ENCODE results near the gene GPR39. TPM values are rescaled to one million over a fixed set of nuclear protein-coding genes. Genes with fewer than 3 reads are reported as not detected.

The GPR39 gene
- total RNA-seq, 1 donor from 2014 or later = 1.6 TPM

DNA sequence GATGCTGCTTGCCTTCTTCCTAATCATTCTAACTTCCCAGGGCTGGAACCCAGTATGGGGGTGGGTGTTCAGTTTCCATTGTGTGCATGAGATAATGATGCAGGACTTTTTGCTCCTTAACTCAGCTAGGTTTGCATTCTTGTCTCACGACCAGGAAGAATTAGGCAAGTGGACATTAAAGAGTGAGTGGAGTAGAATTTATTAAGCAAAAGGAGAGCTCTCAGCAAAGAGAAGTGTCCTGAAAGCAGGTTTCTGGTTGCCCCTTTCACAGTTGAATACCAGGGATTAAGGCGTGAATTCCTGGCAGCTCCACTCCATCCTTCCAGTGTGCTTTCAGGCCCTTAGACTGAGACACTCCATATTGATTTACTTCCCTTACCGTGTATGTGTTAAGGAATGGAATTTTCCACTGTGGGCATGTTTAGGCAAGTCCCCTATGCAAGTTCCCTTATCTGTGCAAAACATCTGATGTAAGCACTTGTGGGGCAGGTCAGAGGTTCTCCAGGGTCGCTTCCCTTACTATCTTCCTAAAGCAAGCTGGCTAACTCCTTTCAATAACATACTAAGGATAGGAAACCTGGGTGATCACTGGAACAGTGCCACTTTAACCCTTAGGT, 126.5 kb downstream of the GPR39 start:
- H3K27ac ChIP-seq (ENCODE audit: low read depth, low read length) = no peak overlapping the region
- H3K36me3 ChIP-seq (ENCODE audit: control insufficient read depth in 3 of 3, insufficient read depth in 3 of 3, low read length in 3 of 3) = no peaks in the 10 kb centered on the region
- H3K4me1 ChIP-seq (ENCODE audit: control insufficient read depth in 3 of 3, insufficient read depth in 3 of 3, low read length in 3 of 3) = no peaks in the 10 kb centered on the region
- peaks cover 3 to 17% (median 9%) of the 10 kb centered on the region in 3 donors for H3K9me3 ChIP-seq (ENCODE audit: control insufficient read depth in 3 of 3, low read length in 3 of 3)
- H3K4me3 ChIP-seq (ENCODE audit: low read length in 3 of 3) = no peak overlapping the region
- no peak overlapping the region for H3K9ac ChIP-seq (ENCODE audit: low read depth in 1 of 3, low read length in 3 of 3)
- H3K27me3 ChIP-seq (ENCODE audit: control insufficient read depth in 3 of 3, insufficient read depth in 3 of 3, low read length in 3 of 3) = peaks cover 0 to 2% (median 0%) of the 10 kb centered on the region in 3 donors

GRCh38 chr2:132544006-132544630, 127.5 kb downstream of the GPR39 start:
- H3K27ac ChIP-seq (ENCODE audit: low read depth, low read length) = no peak overlapping the region
- peaks cover 3 to 17% (median 9%) of the 10 kb centered on the region in 3 donors for H3K9me3 ChIP-seq (ENCODE audit: control insufficient read depth in 3 of 3, low read length in 3 of 3)
- no peaks in the 10 kb centered on the region for H3K36me3 ChIP-seq (ENCODE audit: control insufficient read depth in 3 of 3, insufficient read depth in 3 of 3, low read length in 3 of 3)
- no peaks in the 10 kb centered on the region for H3K4me1 ChIP-seq (ENCODE audit: control insufficient read depth in 3 of 3, insufficient read depth in 3 of 3, low read length in 3 of 3)
- no peak overlapping the region for H3K9ac ChIP-seq (ENCODE audit: low read depth in 1 of 3, low read length in 3 of 3)
- no peaks in the 10 kb centered on the region for H3K27me3 ChIP-seq (ENCODE audit: control insufficient read depth in 3 of 3, insufficient read depth in 3 of 3, low read length in 3 of 3)
- no peak overlapping the region for H3K4me3 ChIP-seq (ENCODE audit: low read length in 3 of 3)

GRCh38 chr2:132547090-132547687, 130.6 kb downstream of the GPR39 start:
- Histone ChIP-seq H3K4me3 (ENCODE audit: low read length in 3 of 3) (no peak overlapping the region), H3K9me3 (ENCODE audit: control insufficient read depth in 3 of 3, low read length in 3 of 3) (peaks cover 3 to 17% (median 9%) of the 10 kb centered on the region in 3 donors), H3K27me3 (ENCODE audit: control insufficient read depth in 3 of 3, insufficient read depth in 3 of 3, low read length in 3 of 3) (peaks cover 0 to 4% (median 0%) of the 10 kb centered on the region in 3 donors), H3K27ac (ENCODE audit: low read depth, low read length) (no peak overlapping the region), H3K36me3 (ENCODE audit: control insufficient read depth in 3 of 3, insufficient read depth in 3 of 3, low read length in 3 of 3) (no peaks in the 10 kb centered on the region), H3K4me1 (ENCODE audit: control insufficient read depth in 3 of 3, insufficient read depth in 3 of 3, low read length in 3 of 3) (no peaks in the 10 kb centered on the region), H3K9ac (ENCODE audit: low read depth in 1 of 3, low read length in 3 of 3) (no peak overlapping the region)

DNA sequence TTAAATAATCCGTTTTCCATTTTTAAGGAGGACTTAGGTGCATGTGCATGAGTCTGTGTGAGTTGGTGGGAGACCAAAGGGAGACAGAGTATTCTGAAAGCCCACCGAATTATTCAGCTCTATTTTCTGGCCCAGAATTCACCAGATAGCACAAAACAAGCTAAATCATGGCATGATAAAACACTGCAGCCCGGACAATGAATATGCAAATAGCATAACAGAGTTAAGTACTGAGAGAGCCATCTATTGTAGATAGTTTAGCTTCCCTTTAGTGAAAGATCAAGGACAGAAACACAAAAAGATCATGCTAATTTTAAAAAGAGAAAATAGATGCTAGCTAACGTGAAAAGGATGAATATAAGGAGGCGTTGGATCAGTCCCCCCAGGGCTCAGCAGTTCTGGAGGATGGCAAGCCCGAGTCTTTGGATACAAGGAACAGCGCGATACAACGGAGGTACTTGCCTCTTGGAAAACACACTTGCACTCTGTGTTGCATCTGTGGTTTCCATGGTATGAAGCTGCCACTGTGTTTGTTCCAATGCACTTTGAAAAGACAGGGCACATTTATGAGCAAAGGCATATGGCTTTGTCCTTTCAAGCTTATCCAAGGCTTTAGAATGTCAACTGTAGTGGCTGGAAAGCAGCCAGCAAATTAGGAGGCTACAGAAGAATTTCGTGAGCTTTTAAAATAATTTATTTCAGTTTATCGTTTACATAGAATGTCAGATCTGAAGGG, 133.5 kb downstream of the GPR39 start:
- peaks cover 0 to 4% (median 0%) of the 10 kb centered on the region in 3 donors for H3K27me3 ChIP-seq (ENCODE audit: control insufficient read depth in 3 of 3, insufficient read depth in 3 of 3, low read length in 3 of 3)
- no peaks in the 10 kb centered on the region for H3K36me3 ChIP-seq (ENCODE audit: control insufficient read depth in 3 of 3, insufficient read depth in 3 of 3, low read length in 3 of 3)
- H3K9ac ChIP-seq (ENCODE audit: low read depth in 1 of 3, low read length in 3 of 3) = no peak overlapping the region
- H3K27ac ChIP-seq (ENCODE audit: low read depth, low read length) = no peak overlapping the region
- H3K4me3 ChIP-seq (ENCODE audit: low read length in 3 of 3) = no peak overlapping the region
- H3K9me3 ChIP-seq (ENCODE audit: control insufficient read depth in 3 of 3, low read length in 3 of 3) = peaks cover 0 to 2% (median 0%) of the 10 kb centered on the region in 3 donors
- H3K4me1 ChIP-seq (ENCODE audit: control insufficient read depth in 3 of 3, insufficient read depth in 3 of 3, low read length in 3 of 3) = no peaks in the 10 kb centered on the region

GRCh38 chr2:132550946-132551345, 134.3 kb downstream of the GPR39 start:
- H3K4me3 ChIP-seq (ENCODE audit: low read length in 3 of 3) = no peak overlapping the region
- H3K4me1 ChIP-seq (ENCODE audit: control insufficient read depth in 3 of 3, insufficient read depth in 3 of 3, low read length in 3 of 3) = no peaks in the 10 kb centered on the region
- no peak overlapping the region for H3K9ac ChIP-seq (ENCODE audit: low read depth in 1 of 3, low read length in 3 of 3)
- peaks cover 0 to 4% (median 0%) of the 10 kb centered on the region in 3 donors for H3K27me3 ChIP-seq (ENCODE audit: control insufficient read depth in 3 of 3, insufficient read depth in 3 of 3, low read length in 3 of 3)
- H3K36me3 ChIP-seq (ENCODE audit: control insufficient read depth in 3 of 3, insufficient read depth in 3 of 3, low read length in 3 of 3) = no peaks in the 10 kb centered on the region
- H3K9me3 ChIP-seq (ENCODE audit: control insufficient read depth in 3 of 3, low read length in 3 of 3) = peaks cover 0 to 2% (median 0%) of the 10 kb centered on the region in 3 donors
- H3K27ac ChIP-seq (ENCODE audit: low read depth, low read length) = no peak overlapping the region

DNA sequence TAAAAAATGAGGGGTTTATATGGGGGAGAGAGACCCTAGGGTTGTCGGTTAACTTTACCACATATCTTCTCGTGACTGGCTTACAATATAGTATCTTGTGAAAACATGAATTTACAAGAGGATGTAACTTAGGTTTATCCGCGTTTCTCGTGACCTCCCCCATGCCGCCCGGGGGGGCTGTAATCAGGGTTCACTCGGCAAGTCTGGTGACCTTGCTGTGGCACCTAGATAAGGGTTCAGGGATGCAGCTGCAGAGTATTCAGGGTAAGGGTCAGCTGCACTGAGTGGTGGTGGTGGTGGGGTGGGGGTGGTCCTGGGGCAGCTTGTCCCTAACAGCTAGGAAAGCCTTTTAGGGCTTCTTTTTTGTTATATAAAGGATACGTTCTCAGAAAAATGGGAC, 141.1 kb downstream of the GPR39 start:
- no peak overlapping the region for H3K9ac ChIP-seq (ENCODE audit: low read depth in 1 of 3, low read length in 3 of 3)
- no peaks in the 10 kb centered on the region for H3K4me1 ChIP-seq (ENCODE audit: control insufficient read depth in 3 of 3, insufficient read depth in 3 of 3, low read length in 3 of 3)
- H3K27me3 ChIP-seq (ENCODE audit: control insufficient read depth in 3 of 3, insufficient read depth in 3 of 3, low read length in 3 of 3) = peaks cover 0 to 3% (median 0%) of the 10 kb centered on the region in 3 donors
- no peak overlapping the region for H3K27ac ChIP-seq (ENCODE audit: low read depth, low read length)
- H3K4me3 ChIP-seq (ENCODE audit: low read length in 3 of 3) = no peak overlapping the region
- no peaks in the 10 kb centered on the region for H3K9me3 ChIP-seq (ENCODE audit: control insufficient read depth in 3 of 3, low read length in 3 of 3)
- no peaks in the 10 kb centered on the region for H3K36me3 ChIP-seq (ENCODE audit: control insufficient read depth in 3 of 3, insufficient read depth in 3 of 3, low read length in 3 of 3)

DNA sequence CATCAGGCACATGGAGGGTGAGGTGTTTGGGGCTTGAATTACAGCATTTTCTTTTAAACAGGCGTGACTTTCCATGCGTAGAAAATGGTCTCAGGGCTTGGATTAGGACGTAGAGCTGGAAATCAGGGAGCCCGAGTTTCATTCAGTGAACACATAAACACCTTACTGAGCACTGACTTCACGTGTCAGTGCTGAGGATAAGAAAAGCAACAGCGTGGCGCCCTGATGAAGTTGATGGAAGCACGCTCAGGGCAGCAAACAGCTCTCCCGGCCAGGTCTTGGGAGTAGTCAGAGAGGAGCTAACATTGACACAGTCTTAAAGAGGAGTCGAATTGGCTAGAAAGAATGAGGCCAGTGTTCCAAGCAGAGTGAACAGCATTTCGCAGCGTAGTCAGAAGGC, 142.7 kb downstream of the GPR39 start:
- Histone ChIP-seq H3K4me3 (ENCODE audit: low read length in 3 of 3) (no peak overlapping the region), H3K4me1 (ENCODE audit: control insufficient read depth in 3 of 3, insufficient read depth in 3 of 3, low read length in 3 of 3) (no peaks in the 10 kb centered on the region), H3K9me3 (ENCODE audit: control insufficient read depth in 3 of 3, low read length in 3 of 3) (no peaks in the 10 kb centered on the region), H3K27ac (ENCODE audit: low read depth, low read length) (no peak overlapping the region), H3K36me3 (ENCODE audit: control insufficient read depth in 3 of 3, insufficient read depth in 3 of 3, low read length in 3 of 3) (no peaks in the 10 kb centered on the region), H3K9ac (ENCODE audit: low read depth in 1 of 3, low read length in 3 of 3) (no peak overlapping the region), H3K27me3 (ENCODE audit: control insufficient read depth in 3 of 3, insufficient read depth in 3 of 3, low read length in 3 of 3) (peaks cover 0 to 3% (median 0%) of the 10 kb centered on the region in 3 donors)

DNA sequence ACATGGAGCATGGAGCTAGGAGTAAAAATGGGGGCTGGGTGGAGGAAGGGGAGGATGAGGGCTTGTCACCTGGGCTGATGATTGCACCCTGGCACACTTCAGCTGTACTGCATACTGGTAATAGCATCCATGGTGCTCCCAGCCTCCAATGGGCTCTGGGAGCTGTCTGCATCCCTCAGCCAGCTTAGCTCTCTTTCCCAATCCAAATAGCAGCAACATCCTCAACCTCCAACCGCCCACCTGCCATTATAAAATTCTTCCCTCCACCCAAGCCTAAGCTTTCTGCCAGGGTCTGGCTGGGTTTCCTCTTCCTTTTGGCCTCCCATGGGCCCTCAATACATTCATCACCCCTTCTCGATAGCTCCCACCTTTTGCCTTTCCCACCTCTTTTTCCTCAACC, 143.3 kb downstream of the GPR39 start:
- no peaks in the 10 kb centered on the region for H3K9me3 ChIP-seq (ENCODE audit: control insufficient read depth in 3 of 3, low read length in 3 of 3)
- H3K27me3 ChIP-seq (ENCODE audit: control insufficient read depth in 3 of 3, insufficient read depth in 3 of 3, low read length in 3 of 3) = peaks cover 0 to 3% (median 0%) of the 10 kb centered on the region in 3 donors
- H3K9ac ChIP-seq (ENCODE audit: low read depth in 1 of 3, low read length in 3 of 3) = no peak overlapping the region
- no peaks in the 10 kb centered on the region for H3K4me1 ChIP-seq (ENCODE audit: control insufficient read depth in 3 of 3, insufficient read depth in 3 of 3, low read length in 3 of 3)
- H3K27ac ChIP-seq (ENCODE audit: low read depth, low read length) = no peak overlapping the region
- no peaks in the 10 kb centered on the region for H3K36me3 ChIP-seq (ENCODE audit: control insufficient read depth in 3 of 3, insufficient read depth in 3 of 3, low read length in 3 of 3)
- H3K4me3 ChIP-seq (ENCODE audit: low read length in 3 of 3) = no peak overlapping the region

DNA sequence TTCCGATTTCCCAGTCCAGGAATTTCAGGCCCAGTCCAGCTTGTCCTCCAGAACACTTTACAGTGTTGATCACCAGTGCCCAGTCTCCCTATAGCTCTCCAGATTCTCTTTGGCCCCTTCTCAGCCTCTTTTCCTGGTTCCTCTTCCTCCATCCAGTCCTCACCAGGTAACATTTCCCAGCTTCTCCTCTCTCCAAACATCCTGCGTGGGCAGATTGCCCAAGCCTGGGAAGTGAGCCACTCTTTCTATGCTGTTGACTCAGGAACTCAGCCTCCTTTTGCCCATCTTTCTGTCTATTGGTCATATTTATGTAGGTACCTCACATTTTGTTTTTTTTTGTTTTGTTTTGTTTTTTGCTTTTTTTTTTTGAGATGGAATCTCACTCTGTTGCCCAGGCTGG, 144.0 kb downstream of the GPR39 start:
- no peak overlapping the region for H3K27ac ChIP-seq (ENCODE audit: low read depth, low read length)

More for the DNA sequence above, 144.0 kb downstream of the GPR39 start:
- no peak overlapping the region for H3K9ac ChIP-seq (ENCODE audit: low read depth in 1 of 3, low read length in 3 of 3)
- no peaks in the 10 kb centered on the region for H3K4me1 ChIP-seq (ENCODE audit: control insufficient read depth in 3 of 3, insufficient read depth in 3 of 3, low read length in 3 of 3)
- H3K4me3 ChIP-seq (ENCODE audit: low read length in 3 of 3) = no peak overlapping the region
- no peaks in the 10 kb centered on the region for H3K9me3 ChIP-seq (ENCODE audit: control insufficient read depth in 3 of 3, low read length in 3 of 3)
- H3K27me3 ChIP-seq (ENCODE audit: control insufficient read depth in 3 of 3, insufficient read depth in 3 of 3, low read length in 3 of 3) = peaks cover 0 to 3% (median 0%) of the 10 kb centered on the region in 3 donors
- H3K36me3 ChIP-seq (ENCODE audit: control insufficient read depth in 3 of 3, insufficient read depth in 3 of 3, low read length in 3 of 3) = no peaks in the 10 kb centered on the region
